ENCODE data around the gene KCNMB4. TPM values are rescaled to one million over a fixed set of nuclear protein-coding genes. Genes with fewer than 3 reads are reported as not detected.

The KCNMB4 gene
- polyA plus RNA-seq, 2 of the 4 experiments (the other 2 are of a cell fraction), result 0.08 to 0.13 TPM

DNA sequence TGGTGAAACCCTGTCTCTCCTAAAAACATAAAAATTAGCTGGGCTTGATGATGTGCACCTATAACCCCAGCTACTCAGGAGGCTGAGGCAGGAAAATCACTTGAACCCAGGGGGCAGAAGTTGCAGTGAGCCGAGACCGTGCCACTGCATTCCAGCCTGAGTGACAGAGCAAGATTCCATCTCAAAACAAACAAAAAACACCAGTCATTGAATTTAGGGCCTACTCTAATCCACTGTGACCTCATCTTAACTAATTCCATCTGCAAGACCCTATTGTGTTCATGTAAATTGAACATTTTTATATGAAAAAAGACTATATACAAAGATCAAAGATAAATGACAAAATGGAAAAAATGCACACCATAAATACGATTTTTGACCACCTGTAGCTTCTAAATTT lies 17.8 kb downstream of the KCNMB4 start:
- FAIRE-seq (no peak), DNase-seq (ENCODE audit: low read depth in 1 of 2, low spot score in 1 of 2) (no peak), ATAC-seq (no peak)
- H3K9me3 ChIP-seq, result no peaks in the 10 kb centered on the region
- WGBS (ENCODE audit: missing lambda C conversion rate), result 45% methylated on average over 3 of the region's 3 CpGs
- H3K27ac ChIP-seq, result no peak overlapping the region
- H3K4me3 ChIP-seq, result no peak overlapping the region
- CTCF ChIA-PET, result no interaction called here
- H3K4me2 ChIP-seq, result no peak overlapping the region
- no peak for TF ChIP-seq CHD4 (IDR thresholded peaks at IDR 0.05; ENCODE audit: borderline replicate concordance)
- TF ChIP-seq, protein P1, sequence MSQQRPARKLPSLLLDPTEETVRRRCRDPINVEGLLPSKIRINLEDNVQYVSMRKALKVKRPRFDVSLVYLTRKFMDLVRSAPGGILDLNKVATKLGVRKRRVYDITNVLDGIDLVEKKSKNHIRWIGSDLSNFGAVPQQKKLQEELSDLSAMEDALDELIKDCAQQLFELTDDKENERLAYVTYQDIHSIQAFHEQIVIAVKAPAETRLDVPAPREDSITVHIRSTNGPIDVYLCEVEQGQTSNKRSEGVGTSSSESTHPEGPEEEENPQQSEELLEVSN (IDR thresholded peaks at IDR 0.05; ENCODE audit: borderline replicate concordance, low read depth), result no peak
- no peak for TF ChIP-seq ATOH8 (CRISPR knock-in tag; IDR thresholded peaks at IDR 0.05; ENCODE audit: low read depth)
- no peak for TF ChIP-seq ELK1 (IDR thresholded peaks at IDR 0.05; ENCODE audit: low read depth, low read length)
- no peak for TF ChIP-seq ZFP36 (IDR thresholded peaks at IDR 0.05; ENCODE audit: borderline replicate concordance, partially characterized antibody)
- TF ChIP-seq RNF2 (IDR thresholded peaks at IDR 0.05; ENCODE audit: borderline replicate concordance, low read depth), result no peak
- TF ChIP-seq KDM1A (IDR thresholded peaks at IDR 0.05; ENCODE audit: low read depth), result no peak
- no peak for TF ChIP-seq FOSB (CRISPR knock-in tag; IDR thresholded peaks at IDR 0.05)
- TF ChIP-seq ZSCAN20 (CRISPR knock-in tag; IDR thresholded peaks at IDR 0.05), result no peak
- TF ChIP-seq ESRRA (IDR thresholded peaks at IDR 0.05; ENCODE audit: borderline replicate concordance, low read length), result no peak
- no peak for TF ChIP-seq PHF8 (IDR thresholded peaks at IDR 0.05; ENCODE audit: borderline replicate concordance, low read depth)
- no peak for TF ChIP-seq NFE2L2 (conservative IDR thresholded peaks at IDR 0.05; ENCODE audit: low read length)
- TF ChIP-seq EP300 (IDR thresholded peaks at IDR 0.05), result no peak
- TF ChIP-seq HOXB5 (CRISPR knock-in tag; IDR thresholded peaks at IDR 0.05), result no peak
- no peak for TF ChIP-seq RAD21 (conservative IDR thresholded peaks at IDR 0.05 in 1 of 2, IDR thresholded peaks at IDR 0.05 in 1 of 2)
- TF ChIP-seq RFX5 (IDR thresholded peaks at IDR 0.05), result no peak
- POLR2A ChIA-PET, result no interaction called here
- H3K4me1 ChIP-seq, result no peaks in the 10 kb centered on the region

GRCh38 chr12:70386771-70387170 lies 20.7 kb downstream of the KCNMB4 start:
- ATAC-seq, result no peak
- ChIA-PET POLR2A (no interaction called here), CTCF (interaction anchor here (0.7 kb wide), 1 partner anchor 37 kb away, joined by 3 read pairs; no protein-coding TSS in a partner anchor)
- TF ChIP-seq BHLHE40 (IDR thresholded peaks at IDR 0.05; ENCODE audit: low read depth, low read length) (no peak), RAD21 (conservative IDR thresholded peaks at IDR 0.05 in 1 of 2, IDR thresholded peaks at IDR 0.05 in 1 of 2) (no peak), POLR2A (IDR thresholded peaks at IDR 0.05; ENCODE audit: low read length) (no peak), CBX8 (IDR thresholded peaks at IDR 0.05) (no peak), RNF2 (IDR thresholded peaks at IDR 0.05; ENCODE audit: borderline replicate concordance, low read depth) (no peak), RCOR1 (IDR thresholded peaks at IDR 0.05; ENCODE audit: low read depth, low read length) (no peak), TP53 (CRISPR knock-in tag; IDR thresholded peaks at IDR 0.05) (no peak), CBX2 (IDR thresholded peaks at IDR 0.05; ENCODE audit: borderline replicate concordance, low read depth) (no peak), BCL3 (IDR thresholded peaks at IDR 0.05) (no peak), MYC (IDR thresholded peaks at IDR 0.05; ENCODE audit: borderline replicate concordance, low read length) (no peak), JUN (IDR thresholded peaks at IDR 0.05) (no peak), GATA3 (IDR thresholded peaks at IDR 0.05; ENCODE audit: borderline replicate concordance) (no peak), ESRRA (IDR thresholded peaks at IDR 0.05; ENCODE audit: borderline replicate concordance, low read length) (no peak)
- TF ChIP-seq, protein P2, sequence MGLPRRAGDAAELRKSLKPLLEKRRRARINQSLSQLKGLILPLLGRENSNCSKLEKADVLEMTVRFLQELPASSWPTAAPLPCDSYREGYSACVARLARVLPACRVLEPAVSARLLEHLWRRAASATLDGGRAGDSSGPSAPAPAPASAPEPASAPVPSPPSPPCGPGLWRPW (IDR thresholded peaks at IDR 0.05), result no peak
- Histone ChIP-seq H3K9me3 (peaks cover 5% of the 10 kb centered on the region; the same call in 1 of the 3 replicates), H3K4me2 (no peak overlapping the region), H3K4me1 (no peaks in the 10 kb centered on the region), H3K27ac (no peak overlapping the region), H3K4me3 (no peak overlapping the region)
- no peak for DNase-seq (ENCODE audit: low read depth in 1 of 2, low spot score in 1 of 2)
- FAIRE-seq, result no peak
- WGBS (ENCODE audit: missing lambda C conversion rate), result 42% methylated on average over 1 of the region's 1 CpG
